Stomach (tissue), 4 donors: Measurements from ENCODE around the gene CTSL.

Experiments used
- EP300 ChIP-seq: sonication (generic); formaldehyde crosslinking; IDR thresholded peaks from one replicate; pipeline ENCODE4 v1.6.1; 2017; ENCODE audit warnings: antibody characterized with exemption
- POLR2A ChIP-seq, 4 donors: fragments of 450-650 bp; IDR thresholded peaks; one replicate each; pipeline ENCODE4 v1.6.1; 2016; ENCODE audit warnings: antibody characterized with exemption in 4 of 4, control low read depth in 2 of 4, mild to moderate bottlenecking in 1 of 4, moderate library complexity in 1 of 4
- POLR2AphosphoS5 ChIP-seq, 3 donors: sonication (generic); formaldehyde crosslinking; IDR thresholded peaks; one replicate each; pipeline ENCODE4 v1.6.1; 2016; ENCODE audit warnings: antibody characterized with exemption in 3 of 3
- TF ChIP-seq, protein P1 (sequence below), 7 experiments: fragments of 450-650 bp in 4 of 7; fragments of 200-600 bp in 3 of 7; sonication (generic) in 3 of 7; IDR thresholded peaks; one replicate each; pipeline ENCODE4 v1.5.1; 2016 to 2019; ENCODE audit warnings: antibody characterized with exemption in 7 of 7, control low read depth in 2 of 7, mild to moderate bottlenecking in 1 of 7

- TF ChIP-seq, protein P1, sequence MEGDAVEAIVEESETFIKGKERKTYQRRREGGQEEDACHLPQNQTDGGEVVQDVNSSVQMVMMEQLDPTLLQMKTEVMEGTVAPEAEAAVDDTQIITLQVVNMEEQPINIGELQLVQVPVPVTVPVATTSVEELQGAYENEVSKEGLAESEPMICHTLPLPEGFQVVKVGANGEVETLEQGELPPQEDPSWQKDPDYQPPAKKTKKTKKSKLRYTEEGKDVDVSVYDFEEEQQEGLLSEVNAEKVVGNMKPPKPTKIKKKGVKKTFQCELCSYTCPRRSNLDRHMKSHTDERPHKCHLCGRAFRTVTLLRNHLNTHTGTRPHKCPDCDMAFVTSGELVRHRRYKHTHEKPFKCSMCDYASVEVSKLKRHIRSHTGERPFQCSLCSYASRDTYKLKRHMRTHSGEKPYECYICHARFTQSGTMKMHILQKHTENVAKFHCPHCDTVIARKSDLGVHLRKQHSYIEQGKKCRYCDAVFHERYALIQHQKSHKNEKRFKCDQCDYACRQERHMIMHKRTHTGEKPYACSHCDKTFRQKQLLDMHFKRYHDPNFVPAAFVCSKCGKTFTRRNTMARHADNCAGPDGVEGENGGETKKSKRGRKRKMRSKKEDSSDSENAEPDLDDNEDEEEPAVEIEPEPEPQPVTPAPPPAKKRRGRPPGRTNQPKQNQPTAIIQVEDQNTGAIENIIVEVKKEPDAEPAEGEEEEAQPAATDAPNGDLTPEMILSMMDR (IDR thresholded peaks at IDR 0.05), result no peak
- TF ChIP-seq POLR2AphosphoS5 (IDR thresholded peaks at IDR 0.05) (no peak), EP300 (no peak), POLR2A (IDR thresholded peaks at IDR 0.05) (no peak)
Measured at GRCh38 chr9:87702921-87703320, 23.0 kb upstream of the CTSL start.
